ENCODE data around the gene FRY.

The FRY gene

DNA sequence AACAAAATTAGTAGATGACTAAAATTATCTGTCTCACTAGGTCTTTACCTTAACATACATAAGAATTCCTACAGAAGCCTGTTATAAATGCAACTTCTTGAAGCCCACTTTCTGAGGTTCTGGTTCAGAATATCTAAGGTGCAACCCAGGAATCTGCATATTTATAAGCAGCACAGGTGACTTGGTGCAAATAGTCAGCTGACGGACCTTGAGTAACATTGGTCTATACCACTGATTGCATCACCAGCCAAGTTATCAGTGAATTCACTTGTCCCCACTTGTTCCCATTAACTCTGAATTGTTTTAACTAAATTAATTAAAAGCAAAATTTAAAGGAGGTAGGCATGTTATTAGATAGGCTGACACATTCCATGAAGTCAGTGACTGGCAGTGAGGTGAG lies 109.9 kb downstream of the FRY start:
- no peak for TF ChIP-seq ZFX (IDR thresholded peaks at IDR 0.05)
- TF ChIP-seq, protein P1, sequence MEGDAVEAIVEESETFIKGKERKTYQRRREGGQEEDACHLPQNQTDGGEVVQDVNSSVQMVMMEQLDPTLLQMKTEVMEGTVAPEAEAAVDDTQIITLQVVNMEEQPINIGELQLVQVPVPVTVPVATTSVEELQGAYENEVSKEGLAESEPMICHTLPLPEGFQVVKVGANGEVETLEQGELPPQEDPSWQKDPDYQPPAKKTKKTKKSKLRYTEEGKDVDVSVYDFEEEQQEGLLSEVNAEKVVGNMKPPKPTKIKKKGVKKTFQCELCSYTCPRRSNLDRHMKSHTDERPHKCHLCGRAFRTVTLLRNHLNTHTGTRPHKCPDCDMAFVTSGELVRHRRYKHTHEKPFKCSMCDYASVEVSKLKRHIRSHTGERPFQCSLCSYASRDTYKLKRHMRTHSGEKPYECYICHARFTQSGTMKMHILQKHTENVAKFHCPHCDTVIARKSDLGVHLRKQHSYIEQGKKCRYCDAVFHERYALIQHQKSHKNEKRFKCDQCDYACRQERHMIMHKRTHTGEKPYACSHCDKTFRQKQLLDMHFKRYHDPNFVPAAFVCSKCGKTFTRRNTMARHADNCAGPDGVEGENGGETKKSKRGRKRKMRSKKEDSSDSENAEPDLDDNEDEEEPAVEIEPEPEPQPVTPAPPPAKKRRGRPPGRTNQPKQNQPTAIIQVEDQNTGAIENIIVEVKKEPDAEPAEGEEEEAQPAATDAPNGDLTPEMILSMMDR (conservative IDR thresholded peaks at IDR 0.05), result no peak
- H3K27ac ChIP-seq, result no peak overlapping the region

DNA sequence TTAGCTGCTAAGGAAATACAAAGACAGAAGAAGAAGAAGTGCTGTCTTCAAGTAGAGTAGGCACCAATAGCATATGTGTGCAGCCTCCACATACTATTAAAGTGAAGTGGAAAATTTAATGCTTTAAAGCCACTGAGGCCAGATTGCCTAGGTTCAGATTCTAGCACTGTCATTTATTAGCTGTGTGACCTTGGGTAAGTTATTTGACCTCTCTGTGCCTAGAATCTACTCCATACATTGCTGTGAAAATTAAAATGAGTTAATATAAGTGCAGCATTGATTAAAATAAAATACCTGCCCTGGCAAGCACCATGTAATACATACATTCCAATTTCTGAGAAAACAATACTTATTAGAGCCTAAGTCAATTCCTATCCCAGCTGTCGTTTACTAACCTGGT lies 110.5 kb downstream of the FRY start:
- H3K27ac ChIP-seq, result no peak overlapping the region
- TF ChIP-seq, protein P1 (conservative IDR thresholded peaks at IDR 0.05), result no peak
- TF ChIP-seq ZFX (IDR thresholded peaks at IDR 0.05), result no peak

DNA sequence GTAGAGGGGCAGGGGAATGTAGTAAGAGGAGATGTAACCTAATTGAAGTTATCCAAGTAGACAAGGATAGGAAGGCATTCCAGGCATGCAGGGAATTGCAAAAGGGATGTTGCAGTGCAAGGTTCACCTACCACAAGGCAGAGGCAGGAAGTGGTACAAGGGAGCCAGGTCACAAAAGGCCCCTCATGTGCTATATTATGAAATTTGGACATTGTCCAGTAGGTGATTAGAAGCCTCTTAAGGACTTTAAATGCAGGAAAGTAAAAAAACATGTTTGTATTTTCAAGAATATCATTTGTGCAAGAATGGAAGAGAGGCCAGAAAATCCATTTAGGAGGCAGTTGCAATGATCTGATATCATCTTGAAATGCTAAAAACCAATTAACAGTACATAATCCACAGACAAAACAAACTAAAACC lies 111.4 kb downstream of the FRY start:
- peak overlapping the region; percentile 41; the same call in 1 of the 2 replicates for H3K27ac ChIP-seq
- no peak for TF ChIP-seq ZFX (IDR thresholded peaks at IDR 0.05)
- TF ChIP-seq, protein P1 (conservative IDR thresholded peaks at IDR 0.05), result no peak

DNA sequence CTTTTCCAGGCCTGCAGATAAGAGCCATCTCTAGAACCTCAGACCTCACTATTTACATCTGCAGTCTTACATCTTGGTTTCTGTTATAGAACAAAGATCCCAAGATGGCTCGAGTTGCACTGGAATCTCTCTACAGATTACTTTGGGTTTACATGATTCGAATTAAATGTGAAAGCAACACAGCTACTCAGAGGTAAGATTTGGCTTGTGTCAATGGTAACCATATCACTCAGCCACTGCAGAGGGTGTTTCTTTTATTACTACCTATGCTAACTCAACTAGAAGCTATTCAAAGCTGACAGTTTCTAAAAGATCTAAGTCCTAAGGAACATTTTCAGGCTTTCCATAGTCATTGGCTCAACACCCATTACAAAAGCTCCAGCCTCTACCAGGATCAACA lies 115.6 kb downstream of the FRY start:
- H3K27ac ChIP-seq, result no peak overlapping the region
- no peak for TF ChIP-seq ZFX (IDR thresholded peaks at IDR 0.05)
- TF ChIP-seq, protein P1 (conservative IDR thresholded peaks at IDR 0.05), result no peak

DNA sequence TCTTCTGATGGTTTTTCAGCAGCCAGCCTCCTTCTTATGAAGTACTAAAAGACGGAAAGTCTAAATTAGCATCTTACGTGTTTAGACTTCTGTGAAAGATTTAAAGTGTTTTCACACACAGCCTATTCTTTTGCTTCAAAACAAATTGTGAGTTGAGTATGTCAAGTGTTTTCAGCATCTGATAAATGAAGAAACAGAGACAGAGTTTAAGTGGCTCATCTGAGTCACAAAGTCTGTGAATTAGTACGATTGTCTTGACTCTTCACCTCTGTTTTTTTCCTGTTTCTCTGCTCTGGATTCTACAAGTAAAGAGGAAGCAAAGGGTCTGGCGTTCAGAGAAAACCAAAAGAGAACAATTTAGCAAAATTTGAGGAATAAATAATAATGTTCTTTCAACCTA lies 116.4 kb downstream of the FRY start:
- TF ChIP-seq, protein P1 (conservative IDR thresholded peaks at IDR 0.05), result no peak
- no peak for TF ChIP-seq ZFX (IDR thresholded peaks at IDR 0.05)
- H3K27ac ChIP-seq, result no peak overlapping the region

DNA sequence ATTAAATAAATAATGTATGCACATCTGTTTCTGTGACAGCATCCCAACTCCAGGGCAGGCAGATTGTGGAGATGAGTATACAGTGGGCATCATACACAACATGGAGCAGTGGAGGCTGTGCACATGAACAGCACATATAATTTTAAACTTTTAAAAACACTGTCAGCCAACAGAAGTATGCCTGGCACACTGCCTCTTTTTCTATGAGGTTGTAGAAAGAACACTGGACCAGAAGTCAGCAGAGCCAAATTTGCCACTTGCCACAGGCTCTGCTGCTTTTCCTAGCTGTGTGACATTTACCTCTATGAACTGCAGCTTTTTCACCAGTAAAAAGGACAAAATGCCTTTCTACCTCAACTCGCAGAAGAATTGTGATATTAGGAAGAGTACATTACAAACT lies 118.7 kb downstream of the FRY start:
- no peak overlapping the region for H3K27ac ChIP-seq
- TF ChIP-seq ZFX (IDR thresholded peaks at IDR 0.05), result no peak
- TF ChIP-seq, protein P1 (conservative IDR thresholded peaks at IDR 0.05), result no peak

DNA sequence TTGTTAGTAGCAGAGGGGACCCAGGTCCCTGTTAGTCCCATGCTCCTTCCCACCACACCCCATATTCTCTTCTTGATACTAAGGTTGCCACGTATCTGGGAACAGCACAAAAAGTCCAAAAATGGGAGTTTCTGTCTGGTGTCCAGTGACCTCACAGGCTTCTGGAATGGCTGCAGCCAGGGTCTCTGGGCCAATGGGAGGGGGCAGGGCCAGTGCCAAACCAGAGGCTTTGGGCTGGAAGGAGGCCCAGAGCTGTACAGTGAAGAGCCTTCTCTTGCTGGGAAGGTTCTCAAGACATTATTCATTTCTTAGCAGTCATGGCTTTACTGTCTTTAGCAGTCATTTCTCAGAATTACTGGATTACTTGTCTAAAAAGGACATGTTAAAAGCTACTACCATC lies 119.2 kb downstream of the FRY start:
- TF ChIP-seq ZFX (IDR thresholded peaks at IDR 0.05), result no peak
- no peak overlapping the region for H3K27ac ChIP-seq

DNA sequence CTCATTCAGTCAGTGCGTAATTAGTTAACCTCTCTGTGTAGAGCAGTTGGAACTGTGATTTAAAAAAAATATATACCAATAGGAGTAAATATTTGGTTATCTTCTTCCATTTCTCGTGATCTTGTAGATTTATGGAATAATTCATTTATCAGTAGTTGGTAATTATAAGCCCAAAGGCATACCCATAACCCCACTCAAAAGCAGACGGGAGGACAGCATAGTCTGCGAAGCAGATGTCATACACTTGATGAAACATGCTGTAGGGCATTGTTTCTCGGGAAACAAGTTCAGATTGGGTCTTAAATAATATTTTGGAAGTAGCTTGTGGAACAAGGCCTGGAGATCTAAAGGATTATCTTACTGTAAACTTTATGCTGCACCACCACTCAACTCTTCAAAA lies 119.7 kb downstream of the FRY start:
- TF ChIP-seq ZFX (IDR thresholded peaks at IDR 0.05), result no peak
- TF ChIP-seq, protein P1 (conservative IDR thresholded peaks at IDR 0.05), result no peak
- H3K27ac ChIP-seq, result no peak overlapping the region

Data from C4-2B (cell line).